Cardiac muscle cell (in vitro differentiated cells and primary cell): ENCODE data around the gene ARHGEF17. TPM values are rescaled to one million over a fixed set of nuclear protein-coding genes. Genes with fewer than 3 reads are reported as not detected.

ENCODE experiments used
- DNase-seq, 2 donors: peaks; one replicate each; pipeline versions ENCODE4 v3.0.0 to v3.0.0-alpha.2; 2010 to 2017; ENCODE audit warnings: low read depth in 1 of 2, low spot score in 1 of 2
- H3K27ac ChIP-seq: fragments of 200-600 bp; sonication (generic); 2 replicates; pipeline ENCODE4 v1.5.1; 2016
- H3K27me3 ChIP-seq: fragments of 200-600 bp; sonication (generic); 2 replicates; pipeline ENCODE4 v1.6.0; 2016; ENCODE audit warnings: control low read depth
- H3K36me3 ChIP-seq: fragments of 200-600 bp; sonication (generic); 2 replicates; pipeline ENCODE4 v1.5.1; 2016; ENCODE audit warnings: control low read depth
- H3K4me1 ChIP-seq: fragments of 200-600 bp; sonication (generic); 2 replicates; pipeline ENCODE4 v1.8.1; 2017; ENCODE audit warnings: low read depth, mild to moderate bottlenecking, mixed run types
- H3K4me3 ChIP-seq: fragments of 200-600 bp; sonication (generic); 2 replicates; pipeline ENCODE4 v1.5.1; 2016; ENCODE audit warnings: mild to moderate bottlenecking
- H3K9me3 ChIP-seq: fragments of 200-600 bp; sonication (generic); 2 replicates; pipeline ENCODE4 v1.5.1; 2017; ENCODE audit warnings: low read depth, mild to moderate bottlenecking, control low read depth
- polyA plus RNA-seq: library from polyadenylated mRNA; unstranded; fragments of >200 nt; fragmentation: Nextera tagmentation; extraction: Ambion mirVana; gene quantifications from 2 replicates; pipeline ENCODE4 v1.2.1, GENCODE V29; 2016
- total RNA-seq: library from RNA; depleted of rRNA; stranded (reverse); fragments of >200 nt; gene quantifications from 2 replicates; pipeline ENCODE4 v1.2.3, GENCODE V29; 2016
- TF ChIP-seq, protein P1 (sequence below): IDR thresholded peaks from 2 replicates; pipeline ENCODE4 v1.5.1; 2012; ENCODE audit warnings: low read depth, mild to moderate bottlenecking, low read length

The ARHGEF17 gene
- total and polyA plus RNA-seq, 2 experiments from 2014 or later: 26.5 to 60.3 TPM

DNA sequence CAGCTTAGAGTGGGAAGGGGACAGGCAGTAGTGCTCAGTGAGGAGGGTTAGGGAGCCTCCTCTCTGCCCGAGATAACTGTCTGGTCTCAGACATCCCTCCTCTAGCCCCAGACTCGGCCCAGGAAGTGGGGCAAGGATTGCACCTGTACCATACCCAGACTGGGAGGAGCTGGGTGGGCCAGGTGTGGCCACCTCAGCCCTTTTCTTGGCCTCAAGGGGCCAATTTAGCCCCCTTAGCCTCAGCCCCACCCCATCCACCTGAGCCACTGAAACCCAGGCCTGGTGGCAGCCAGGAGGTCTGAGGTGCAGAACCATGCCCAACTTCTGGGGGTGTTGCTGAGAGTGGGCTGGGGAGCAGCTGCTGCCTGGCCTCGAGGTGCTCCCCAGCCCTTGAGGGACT lies 74.7 kb downstream of the ARHGEF17 start:
- Histone ChIP-seq H3K27ac (no peak overlapping the region), H3K4me1 (peaks cover 76% of the 10 kb centered on the region), H3K27me3 (no peaks in the 10 kb centered on the region), H3K4me3 (no peak overlapping the region), H3K9me3 (no peaks in the 10 kb centered on the region), H3K36me3 (no peaks in the 10 kb centered on the region)
- TF ChIP-seq, protein P1, sequence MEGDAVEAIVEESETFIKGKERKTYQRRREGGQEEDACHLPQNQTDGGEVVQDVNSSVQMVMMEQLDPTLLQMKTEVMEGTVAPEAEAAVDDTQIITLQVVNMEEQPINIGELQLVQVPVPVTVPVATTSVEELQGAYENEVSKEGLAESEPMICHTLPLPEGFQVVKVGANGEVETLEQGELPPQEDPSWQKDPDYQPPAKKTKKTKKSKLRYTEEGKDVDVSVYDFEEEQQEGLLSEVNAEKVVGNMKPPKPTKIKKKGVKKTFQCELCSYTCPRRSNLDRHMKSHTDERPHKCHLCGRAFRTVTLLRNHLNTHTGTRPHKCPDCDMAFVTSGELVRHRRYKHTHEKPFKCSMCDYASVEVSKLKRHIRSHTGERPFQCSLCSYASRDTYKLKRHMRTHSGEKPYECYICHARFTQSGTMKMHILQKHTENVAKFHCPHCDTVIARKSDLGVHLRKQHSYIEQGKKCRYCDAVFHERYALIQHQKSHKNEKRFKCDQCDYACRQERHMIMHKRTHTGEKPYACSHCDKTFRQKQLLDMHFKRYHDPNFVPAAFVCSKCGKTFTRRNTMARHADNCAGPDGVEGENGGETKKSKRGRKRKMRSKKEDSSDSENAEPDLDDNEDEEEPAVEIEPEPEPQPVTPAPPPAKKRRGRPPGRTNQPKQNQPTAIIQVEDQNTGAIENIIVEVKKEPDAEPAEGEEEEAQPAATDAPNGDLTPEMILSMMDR: no peak
- no peak for DNase-seq

DNA sequence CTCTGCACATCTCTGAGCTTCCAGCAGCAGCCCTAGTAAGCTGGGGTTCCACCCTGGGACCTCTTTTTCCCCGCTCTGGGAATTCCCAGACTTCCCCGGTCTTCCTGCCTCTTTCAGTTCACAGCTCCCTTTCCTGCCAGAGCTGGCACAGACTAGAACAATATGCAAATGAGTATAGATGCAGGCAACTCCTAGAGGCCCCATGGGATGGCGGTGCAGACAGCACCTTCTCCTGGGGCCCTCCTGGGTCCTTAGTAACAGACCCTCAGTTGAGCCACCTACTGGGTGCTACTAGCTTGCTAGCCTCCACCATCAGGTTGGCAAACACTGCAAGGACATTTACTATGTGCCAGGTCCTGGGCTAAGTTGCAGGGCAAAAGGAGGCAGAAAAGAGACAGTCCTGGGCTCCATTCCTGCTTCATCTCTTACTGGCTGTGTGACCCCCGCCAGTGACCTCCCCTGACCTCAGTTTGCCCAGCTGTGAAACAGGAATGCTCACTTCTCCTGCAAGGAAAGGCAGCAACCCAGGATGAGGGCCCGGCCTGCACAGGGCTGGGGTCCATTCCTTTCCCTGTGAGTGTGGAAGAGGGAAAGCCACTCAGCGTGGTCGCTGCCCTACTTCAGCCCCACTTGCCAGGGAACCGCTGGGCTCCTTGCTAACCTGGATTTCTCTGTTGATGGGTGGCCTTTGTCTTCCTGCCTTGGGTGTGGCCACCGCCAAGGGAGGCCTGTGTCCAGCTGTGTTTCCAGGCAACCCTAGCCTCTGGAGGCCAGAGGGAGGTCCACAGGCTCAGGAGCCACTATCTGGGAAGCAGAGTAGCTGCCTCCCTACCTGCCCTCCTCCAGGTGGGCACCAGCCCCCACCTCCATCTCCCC lies 75.4 kb downstream of the ARHGEF17 start:
- peak in 1 of 2 donors; percentile 33 for DNase-seq
- Histone ChIP-seq H3K4me3 (no peak overlapping the region), H3K9me3 (no peaks in the 10 kb centered on the region), H3K27me3 (no peaks in the 10 kb centered on the region), H3K4me1 (peaks cover 73% of the 10 kb centered on the region), H3K27ac (no peak overlapping the region), H3K36me3 (no peaks in the 10 kb centered on the region)
- TF ChIP-seq, protein P1: no peak

DNA sequence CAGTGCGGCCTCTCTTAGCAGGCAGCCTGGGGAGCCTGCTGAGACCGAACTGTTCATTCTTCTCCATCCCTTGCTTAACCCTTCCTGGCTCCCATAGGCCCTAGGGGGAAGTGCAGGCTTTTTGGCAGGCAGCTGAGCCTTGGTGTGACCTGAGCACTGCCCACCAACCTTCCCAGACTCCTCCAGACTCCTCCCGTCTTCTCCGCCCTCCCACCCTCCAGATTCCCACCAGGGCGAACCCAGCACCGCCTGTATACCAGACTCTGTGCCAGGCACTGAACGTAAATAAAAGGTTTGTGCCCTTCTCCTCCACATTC lies 76.0 kb downstream of the ARHGEF17 start:
- Histone ChIP-seq H3K4me3 (no peak overlapping the region), H3K27ac (no peak overlapping the region), H3K36me3 (no peaks in the 10 kb centered on the region), H3K9me3 (no peaks in the 10 kb centered on the region), H3K4me1 (peaks cover 67% of the 10 kb centered on the region), H3K27me3 (no peaks in the 10 kb centered on the region)
- no peak for DNase-seq
- TF ChIP-seq, protein P1: no peak

DNA sequence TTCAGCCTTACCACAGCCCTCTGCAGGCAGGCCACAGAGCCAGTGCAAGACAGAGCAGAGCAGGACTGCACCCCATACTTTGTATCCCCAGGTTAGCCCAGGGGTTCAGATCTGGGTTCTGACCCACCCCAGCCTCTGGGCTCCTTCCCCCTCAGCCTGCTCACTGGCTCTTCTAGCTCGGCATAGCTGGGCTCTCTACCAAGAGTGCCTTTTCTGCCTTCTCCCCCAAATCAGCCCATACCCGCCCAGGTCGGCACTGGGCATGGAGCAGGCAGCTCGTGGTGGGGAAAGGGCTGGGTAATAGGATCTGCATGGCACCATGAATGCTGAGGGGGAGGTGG lies 76.4 kb downstream of the ARHGEF17 start:
- H3K4me1 ChIP-seq: peaks cover 63% of the 10 kb centered on the region

DNA sequence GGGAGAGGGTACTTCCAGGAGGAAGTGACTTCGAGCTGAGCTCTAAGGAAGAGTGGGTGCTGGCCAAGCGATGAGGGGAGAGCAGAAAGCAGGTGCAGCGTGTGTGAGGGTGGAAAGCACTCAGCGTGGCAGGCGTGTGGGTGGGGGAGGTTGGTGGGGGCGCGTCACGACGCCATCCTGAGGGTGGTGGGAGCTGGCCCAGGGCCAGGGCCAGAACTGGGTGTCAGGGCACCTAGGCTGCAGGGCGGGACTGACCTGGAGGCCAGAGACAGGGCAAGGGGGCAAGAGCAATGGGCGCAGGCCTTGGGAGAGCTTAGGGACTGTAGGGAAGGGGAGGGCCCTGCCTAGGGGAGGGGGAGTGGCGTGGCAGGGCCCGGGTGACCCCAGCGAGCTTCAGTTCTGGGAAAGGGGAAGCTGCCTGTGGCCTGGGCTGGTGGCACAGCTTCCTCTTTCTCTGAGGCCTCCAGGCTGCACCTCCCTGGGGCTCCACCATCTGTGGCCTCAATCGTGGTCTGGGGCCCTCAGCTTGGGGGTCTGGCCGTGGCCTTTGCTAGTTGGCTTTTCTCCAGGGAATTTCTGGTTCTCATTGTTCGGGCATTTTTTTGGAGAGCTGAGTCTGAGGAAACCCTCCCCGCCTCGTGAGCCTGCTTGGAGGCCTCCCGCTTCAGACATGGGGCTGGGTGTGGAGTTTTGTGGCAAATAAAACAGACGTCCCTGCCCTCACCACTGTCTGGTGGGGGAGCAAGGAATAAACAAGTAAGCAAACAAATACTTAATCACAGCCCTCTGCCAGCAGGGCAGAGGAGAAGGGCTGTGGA lies 77.0 kb downstream of the ARHGEF17 start:
- Histone ChIP-seq H3K27ac (no peak overlapping the region), H3K27me3 (no peaks in the 10 kb centered on the region), H3K36me3 (no peaks in the 10 kb centered on the region), H3K9me3 (no peaks in the 10 kb centered on the region), H3K4me3 (no peak overlapping the region), H3K4me1 (peaks cover 59% of the 10 kb centered on the region)
- TF ChIP-seq, protein P1: no peak
- no peak for DNase-seq

More for the DNA sequence above, 76.4 kb downstream of the ARHGEF17 start:
- Histone ChIP-seq H3K4me3 (no peak overlapping the region), H3K27me3 (no peaks in the 10 kb centered on the region), H3K36me3 (no peaks in the 10 kb centered on the region), H3K9me3 (no peaks in the 10 kb centered on the region), H3K27ac (no peak overlapping the region)
- DNase-seq: no peak
- TF ChIP-seq, protein P1: no peak
